Transverse colon (tissue), 4 donors: ENCODE results near the gene LRRC23. TPM values are rescaled to one million over a fixed set of nuclear protein-coding genes. Genes with fewer than 3 reads are reported as not detected.
"Not testable (repeated sequence)": the region's sequence is repeated elsewhere in the genome, so short reads cannot be mapped to it uniquely, and the experiment has no call there.

ENCODE experiments used
- DNase-seq: peaks from one replicate; pipeline ENCODE4 v3.0.0-alpha.2; 2019
- H3K27ac ChIP-seq, 4 donors: fragments of 200-600 bp; sonication (generic); 2 replicates each; pipeline ENCODE4 v1.5.1; 2016 to 2018; ENCODE audit warnings: inconsistent platforms in 4 of 4
- H3K27me3 ChIP-seq: fragments of 200-600 bp; sonication (generic); 2 replicates; pipeline ENCODE4 v1.5.1; 2017; ENCODE audit warnings: inconsistent platforms
- H3K36me3 ChIP-seq, 4 donors: fragments of 200-600 bp; sonication (generic); 2 replicates each; pipeline ENCODE4 v1.5.1; 2017 to 2019; ENCODE audit warnings: inconsistent platforms in 4 of 4
- H3K4me1 ChIP-seq, 4 donors: fragments of 200-600 bp; sonication (generic); 2 replicates each; pipeline ENCODE4 v1.5.1; 2017 to 2020; ENCODE audit warnings: inconsistent platforms in 4 of 4
- H3K4me3 ChIP-seq, 4 donors: fragments of 200-600 bp; sonication (generic); 1 replicate in 1 of 4; 2 replicates in 3 of 4; pipeline versions ENCODE4 v1.5.1 to v1.6.1; 2017 to 2019; ENCODE audit warnings: inconsistent platforms in 4 of 4
- H3K9me3 ChIP-seq, 2 donors: fragments of 200-600 bp; sonication (generic); 2 replicates each; pipeline ENCODE4 v1.5.1; 2017 to 2019; ENCODE audit warnings: inconsistent platforms in 2 of 2
- CTCF ChIP-seq, 5 experiments: fragments of 200-600 bp in 3 of 5; fragments of 450-650 bp in 2 of 5; sonication (generic) in 3 of 5; IDR thresholded peaks; 1 replicate in 2 of 5; 2 replicates in 3 of 5; pipeline ENCODE4 v1.5.1; 2016 to 2017; ENCODE audit warnings: antibody characterized with exemption in 5 of 5, inconsistent platforms in 3 of 5, mild to moderate bottlenecking in 2 of 5, moderate library complexity in 1 of 5
- EP300 ChIP-seq: sonication (generic); formaldehyde crosslinking; IDR thresholded peaks from one replicate; pipeline ENCODE4 v1.6.1; 2017; ENCODE audit warnings: antibody characterized with exemption, low read depth
- POLR2A ChIP-seq: fragments of 450-650 bp; IDR thresholded peaks from one replicate; pipeline ENCODE4 v1.6.1; 2016; ENCODE audit warnings: antibody characterized with exemption, mild to moderate bottlenecking, moderate library complexity
- POLR2AphosphoS5 ChIP-seq, 3 donors: sonication (generic); formaldehyde crosslinking; IDR thresholded peaks; one replicate each; pipeline ENCODE4 v1.6.1; 2016; ENCODE audit warnings: antibody characterized with exemption in 3 of 3
- WGBS, 2 donors: methylation state at CpG; one replicate each; pipeline ENCODE4 v1.1.5; 2018; ENCODE audit warnings: low coverage in 1 of 2; 5-methylcytosine and 5-hydroxymethylcytosine counted together
- in situ Hi-C, 4 donors: fragments of 200-750 bp; cut with MboI; loops; one replicate each; pipeline versions ENCODE4 v1.15.0 to v1.15.1; 2017; ENCODE audit warnings: low sequenced_read_pairs in 3 of 4, low pct_ligation_motif_present in 1 of 4, low pct_unique_long_range_greater_than_20kb in 1 of 4
- intact Hi-C: fragments of 100-400 bp; cut with DNase I; formaldehyde crosslinking; loops from one replicate; pipeline ENCODE4 v1.15.1; 2023; ENCODE audit warnings: low total_unique reads
- total RNA-seq, 4 donors: library from RNA; depleted of rRNA; stranded (reverse); fragments of >200 nt; gene quantifications; one replicate each; pipeline ENCODE4 v1.1.0, GENCODE V29; 2016

The LRRC23 gene
- total RNA-seq, 4 donors from 2014 or later, result 0.60 to 11.3 (median 5.9) TPM; not detected in 1

- in situ Hi-C loops, result no loop called here
- DNase-seq, result no peak
- peak overlapping the region; percentile 97 to 99 (median 98) for H3K27ac ChIP-seq
- peak overlapping the region; percentile 88 to 99 (median 94) for H3K4me3 ChIP-seq
- TF ChIP-seq CTCF (IDR thresholded peaks at IDR 0.05) (no peak), POLR2A (no peak), POLR2AphosphoS5 (IDR thresholded peaks at IDR 0.05) (peak in 1 of 3 donors; percentile 34), EP300 (no peak)
- no peaks in the 10 kb centered on the region for H3K9me3 ChIP-seq
- intact Hi-C loops, result no loop called here
- H3K27me3 ChIP-seq, result no peaks in the 10 kb centered on the region
- 0 to 8% methylated on average over 3 to 22 of the region's 22 CpGs for WGBS, 2 donors
- H3K4me1 ChIP-seq, result peaks cover 24 to 47% (median 42%) of the 10 kb centered on the region in 4 donors
- peaks cover 0 to 10% (median 5%) of the 10 kb centered on the region in 4 donors for H3K36me3 ChIP-seq
Measured at GRCh38 chr12:6868211-6869048, 36.2 kb upstream of the LRRC23 start.

- DNase-seq, result peak; percentile 90
- H3K27ac ChIP-seq, result peak overlapping the region; percentile 97 to 99 (median 98)
- TF ChIP-seq POLR2AphosphoS5 (IDR thresholded peaks at IDR 0.05) (peak in 1 of 3 donors; percentile 23), POLR2A (no peak), CTCF (IDR thresholded peaks at IDR 0.05) (peak; percentile 92 to 95 (median 94))
- H3K36me3 ChIP-seq, result peaks cover 0 to 10% (median 5%) of the 10 kb centered on the region in 4 donors
- H3K4me3 ChIP-seq, result peak overlapping the region in 2 of 4 donors; percentile 93 to 99
- in situ Hi-C loops (no loop called here), intact Hi-C loops (loop anchor here (5.0 kb wide), 1 partner anchor 68 kb away; no protein-coding TSS in a partner anchor)
- H3K4me1 ChIP-seq, result peaks cover 24 to 55% (median 49%) of the 10 kb centered on the region in 4 donors
- WGBS, 2 donors, result 23% methylated on average over 12 of the region's 12 CpGs; no CpG with 5 or more reads in 1 of the 2 donors
- no peaks in the 10 kb centered on the region for H3K27me3 ChIP-seq
- H3K9me3 ChIP-seq, result no peaks in the 10 kb centered on the region
Measured at GRCh38 chr12:6869049-6870021, 35.3 kb upstream of the LRRC23 start.

- Histone ChIP-seq H3K36me3 (peaks cover 0 to 10% (median 5%) of the 10 kb centered on the region in 4 donors), H3K27ac (peak overlapping the region in 3 of 4 donors; percentile 66 to 99 (median 98)), H3K4me1 (peaks cover 24 to 58% (median 50%) of the 10 kb centered on the region in 4 donors)
- intact Hi-C loops, result loop anchor here (5.0 kb wide), 1 partner anchor 67 kb away; no protein-coding TSS in a partner anchor
- H3K27me3 ChIP-seq, in situ Hi-C loops, H3K4me3 ChIP-seq, DNase-seq, H3K9me3 ChIP-seq: not testable (repeated sequence)
- 64% methylated on average over 4 of the region's 4 CpGs; no CpG with 5 or more reads in 1 of the 2 donors for WGBS, 2 donors
Measured at GRCh38 chr12:6870304-6870703, 34.3 kb upstream of the LRRC23 start.

GRCh38 chr12:6871052-6871957 lies 33.3 kb upstream of the LRRC23 start:
- in situ Hi-C loops, result no loop called here
- TF ChIP-seq CTCF (IDR thresholded peaks at IDR 0.05), result no peak
- peak; percentile 59 to 76 (median 65) for TF ChIP-seq POLR2AphosphoS5 (IDR thresholded peaks at IDR 0.05)
- no peak for TF ChIP-seq EP300
- peak; percentile 40 for TF ChIP-seq POLR2A
- WGBS, 2 donors, result 20 to 60% methylated on average over 1 to 12 of the region's 12 CpGs
- H3K36me3 ChIP-seq, result peaks cover 0 to 10% (median 5%) of the 10 kb centered on the region in 4 donors
- DNase-seq, result peak; percentile 83
- no peaks in the 10 kb centered on the region for H3K27me3 ChIP-seq
- intact Hi-C loops, result loop anchor here (5.0 kb wide), 1 partner anchor 66 kb away; no protein-coding TSS in a partner anchor
- peak overlapping the region; percentile 89 to 99 (median 92) for H3K27ac ChIP-seq
- no peaks in the 10 kb centered on the region for H3K9me3 ChIP-seq
- peaks cover 24 to 58% (median 50%) of the 10 kb centered on the region in 4 donors for H3K4me1 ChIP-seq
- peak overlapping the region in 3 of 4 donors; percentile 58 to 81 (median 77) for H3K4me3 ChIP-seq
